NCI-H446 treated with DMSO at 0.1 percent for 48 hours (cell line): Measurements from ENCODE around the gene CHCHD4.
"Not testable (repeated sequence)": the region's sequence is repeated elsewhere in the genome, so short reads cannot be mapped to it uniquely, and the experiment has no call there.

Source experiments
- DNase-seq: peaks from one replicate; lab custom pipeline; 2025; lab: John Stamatoyannopoulos, UW

The CHCHD4 gene

GRCh38 chr3:14134291-14134690, 9.6 kb upstream of the CHCHD4 start:
- no peak for DNase-seq

- no peak for DNase-seq
Observed at GRCh38 chr3:14133876-14134275, 9.2 kb upstream of the CHCHD4 start.

DNA sequence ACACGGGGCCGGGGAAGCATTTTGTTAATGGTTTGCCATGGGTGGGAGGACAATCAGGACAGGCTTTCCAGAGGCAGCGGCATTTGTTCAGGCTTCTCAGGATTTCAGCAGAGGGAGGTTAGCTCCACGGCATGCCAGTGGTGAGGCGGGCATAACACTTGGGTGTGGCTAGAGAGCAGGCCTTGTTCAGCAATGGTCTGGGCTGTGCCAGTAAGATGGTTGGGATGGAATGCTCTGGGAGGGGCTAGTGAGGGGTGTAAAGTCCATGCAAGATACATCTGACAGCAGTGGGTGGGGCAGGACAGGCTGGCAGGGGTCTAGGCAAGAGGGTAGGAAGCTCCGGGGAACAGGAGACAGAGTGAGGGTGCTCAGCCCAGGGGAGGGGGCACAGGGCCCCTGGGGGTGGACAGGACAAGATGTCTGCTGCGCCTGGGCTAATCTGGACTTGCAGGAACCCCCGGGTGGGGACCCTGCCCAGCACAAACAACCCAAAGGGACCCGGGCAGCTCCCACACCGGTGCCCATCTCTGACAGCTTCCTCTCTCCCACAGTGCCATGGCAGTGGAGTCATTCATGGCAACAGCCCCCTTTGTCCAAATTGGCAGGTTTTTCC, 8.6 kb upstream of the CHCHD4 start:
- no peak for DNase-seq

- no peak for DNase-seq
Observed at GRCh38 chr3:14132689-14133088, 8.0 kb upstream of the CHCHD4 start.

GRCh38 chr3:14132120-14132519, 7.5 kb upstream of the CHCHD4 start:
- DNase-seq: no peak

DNA sequence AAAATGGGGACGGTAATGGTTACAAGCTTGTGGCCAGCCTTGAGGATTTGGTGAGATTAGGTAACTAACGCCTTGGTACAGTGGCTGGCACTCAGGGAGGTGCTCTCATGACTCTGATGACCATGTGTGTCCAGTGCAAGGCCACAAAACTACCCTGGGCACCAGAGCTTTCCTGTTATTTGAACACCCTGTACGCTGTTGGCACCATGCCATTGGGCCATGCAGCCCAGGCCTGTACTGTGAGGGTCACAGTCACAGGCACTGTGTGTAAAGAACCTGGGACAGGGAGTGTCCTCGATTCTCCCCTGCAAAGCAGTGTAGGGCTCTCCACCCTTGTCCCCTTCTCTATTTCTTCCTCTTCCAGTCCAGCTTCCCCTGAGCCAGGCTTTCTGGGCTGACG, 6.5 kb upstream of the CHCHD4 start:
- no peak for DNase-seq

DNA sequence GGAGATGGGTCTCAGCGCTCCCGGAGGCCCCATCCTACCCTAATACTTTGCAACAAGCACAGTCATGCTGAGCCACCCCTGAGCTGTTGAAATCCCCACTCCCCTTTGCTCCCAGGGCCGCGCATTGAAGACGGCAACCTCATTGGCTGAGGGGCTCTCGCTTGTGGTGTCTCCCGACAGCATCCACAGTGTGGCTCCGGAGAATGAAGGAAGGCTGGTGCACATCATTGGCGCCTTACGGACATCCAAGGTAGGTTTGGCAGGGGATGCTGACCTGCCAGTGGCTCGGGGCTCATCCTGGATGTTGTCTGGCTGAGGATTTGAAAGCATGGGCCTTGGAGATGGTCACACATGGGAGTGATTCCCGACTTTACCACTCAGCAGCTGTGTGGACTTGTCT, 6.0 kb upstream of the CHCHD4 start:
- no peak for DNase-seq

GRCh38 chr3:14130230-14130629, 5.6 kb upstream of the CHCHD4 start:
- no peak for DNase-seq

DNA sequence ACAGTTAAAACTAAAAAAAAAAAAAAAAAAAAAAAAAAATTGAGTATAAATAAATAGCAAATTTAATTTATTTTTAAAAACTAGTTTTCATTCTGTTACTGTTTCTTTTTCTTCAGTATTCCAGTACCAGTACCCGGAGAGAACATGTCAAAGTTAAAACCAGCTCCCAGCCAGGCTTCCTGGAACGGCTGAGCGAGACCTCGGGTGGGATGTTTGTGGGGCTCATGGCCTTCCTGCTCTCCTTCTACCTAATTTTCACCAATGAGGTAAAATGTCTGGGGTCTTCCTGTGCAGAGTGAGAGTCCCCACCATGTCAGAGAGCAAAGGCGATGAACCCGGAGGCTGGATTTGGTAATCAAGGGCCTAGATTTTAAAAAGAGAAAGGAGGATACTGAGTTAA, 4.6 kb upstream of the CHCHD4 start:
- DNase-seq: no peak

DNA sequence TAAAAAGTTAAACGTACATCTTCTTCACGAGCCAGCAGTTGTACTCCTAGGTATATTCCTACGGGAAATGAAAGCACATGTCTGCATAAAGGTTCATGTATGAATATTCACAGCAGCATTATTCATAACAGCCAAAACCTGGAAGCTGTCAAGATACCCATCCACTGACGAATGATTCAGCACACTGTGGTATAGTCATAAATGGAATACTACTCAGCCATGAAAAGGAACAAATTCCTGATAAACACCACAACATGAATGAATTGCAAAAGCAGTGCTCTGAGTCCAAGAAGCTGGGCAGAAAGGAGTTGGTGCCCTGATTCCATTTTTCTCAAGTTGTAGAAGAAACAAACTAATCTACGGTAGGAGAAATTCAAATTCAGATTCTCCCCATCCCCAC, 4.1 kb upstream of the CHCHD4 start:
- no peak for DNase-seq

- DNase-seq: no peak
Observed at GRCh38 chr3:14127516-14128161, 3.0 kb upstream of the CHCHD4 start.

DNA sequence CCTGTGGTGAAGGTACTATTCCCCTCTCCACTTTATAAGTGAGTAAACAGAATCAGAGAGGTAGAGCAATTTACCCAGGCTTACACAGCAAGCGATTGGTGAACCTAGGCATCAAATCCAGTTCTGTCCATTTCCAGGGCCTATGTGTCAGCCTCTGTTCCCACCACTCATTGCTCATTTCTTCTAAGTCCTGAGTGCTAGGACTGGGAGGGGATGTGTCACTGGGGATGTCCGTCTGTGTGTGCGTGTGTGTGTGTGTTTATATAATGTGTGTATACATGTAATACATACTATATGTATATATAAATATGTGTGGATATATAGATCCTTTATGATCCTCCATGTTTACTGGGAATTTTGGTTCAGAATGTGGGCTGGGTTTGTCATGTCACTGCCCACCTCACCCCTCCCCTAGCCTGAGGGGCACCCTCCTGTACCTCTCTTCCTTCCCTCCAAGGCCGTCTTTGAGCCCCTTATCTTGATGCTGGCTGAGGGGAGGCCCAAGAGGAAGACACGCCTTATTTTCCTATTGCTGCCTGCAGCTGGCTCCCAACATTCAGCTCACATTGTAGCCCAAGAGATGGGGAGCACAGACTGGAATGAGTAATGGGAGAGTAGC, 2.3 kb upstream of the CHCHD4 start:
- no peak for DNase-seq

- no peak for DNase-seq
Observed at GRCh38 chr3:14126017-14126886, 1.6 kb upstream of the CHCHD4 start.

DNA sequence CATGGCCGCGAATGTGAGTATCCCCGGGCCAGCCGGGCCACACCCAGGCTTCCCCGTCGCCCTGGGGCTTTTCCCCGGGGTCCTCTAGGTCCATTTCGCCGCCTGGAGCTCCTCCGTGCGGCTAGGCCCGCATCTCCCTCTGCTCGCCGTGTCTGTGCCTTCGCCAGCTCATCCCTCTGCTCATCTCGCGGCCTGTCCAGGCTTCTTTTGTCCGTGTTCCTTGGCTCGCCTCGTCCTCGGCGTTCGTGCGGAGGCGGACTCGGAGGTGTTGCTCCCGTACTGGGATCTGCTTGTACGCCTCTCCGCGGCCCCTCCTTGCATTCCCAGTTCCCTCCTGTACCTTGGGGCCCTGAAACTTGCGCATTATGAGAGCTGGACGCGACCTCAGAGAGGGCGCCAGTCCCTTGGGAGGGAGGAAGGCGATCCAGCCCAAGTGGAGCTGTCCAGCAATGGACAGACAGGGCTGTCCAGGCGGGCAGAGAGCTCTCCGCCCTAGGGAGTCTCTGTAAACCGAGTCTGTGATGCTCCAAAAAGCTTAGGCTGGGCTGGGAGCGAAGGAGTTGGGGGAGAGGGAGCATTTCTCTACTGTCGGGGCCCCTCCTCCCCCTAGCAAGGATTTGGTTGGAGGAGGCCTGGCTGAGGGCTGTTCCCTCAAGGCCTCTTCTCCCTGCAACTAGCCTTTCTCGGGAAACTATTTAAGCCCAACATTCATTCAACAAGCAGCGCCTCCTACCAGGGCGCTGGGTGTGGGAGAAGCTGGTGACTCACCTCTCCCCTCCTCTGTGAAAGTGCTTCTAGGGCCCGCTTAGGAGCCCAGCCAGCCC, 735 bp upstream of the CHCHD4 start:
- no peak for DNase-seq

DNA sequence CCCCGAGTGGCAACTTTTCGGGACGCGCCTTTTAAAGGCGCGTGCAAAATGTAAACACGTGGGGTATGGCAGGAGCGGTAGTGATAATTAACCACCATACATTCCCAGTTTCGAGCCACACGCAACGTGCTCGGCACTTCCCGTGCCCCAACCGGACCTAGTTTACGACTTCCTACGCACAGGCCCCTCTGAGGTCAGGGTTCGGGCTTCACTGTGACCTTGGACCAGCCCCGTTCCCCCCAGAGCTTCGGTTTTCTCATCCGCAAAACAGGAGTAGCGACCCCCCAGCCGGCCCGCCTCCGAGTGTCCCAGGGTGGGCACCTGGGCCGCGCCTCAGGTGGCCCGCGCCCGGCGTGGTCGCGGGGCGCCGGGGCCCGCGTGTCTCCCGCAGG, 451 bp downstream of the CHCHD4 start:
- DNase-seq: peak; percentile 24

DNA sequence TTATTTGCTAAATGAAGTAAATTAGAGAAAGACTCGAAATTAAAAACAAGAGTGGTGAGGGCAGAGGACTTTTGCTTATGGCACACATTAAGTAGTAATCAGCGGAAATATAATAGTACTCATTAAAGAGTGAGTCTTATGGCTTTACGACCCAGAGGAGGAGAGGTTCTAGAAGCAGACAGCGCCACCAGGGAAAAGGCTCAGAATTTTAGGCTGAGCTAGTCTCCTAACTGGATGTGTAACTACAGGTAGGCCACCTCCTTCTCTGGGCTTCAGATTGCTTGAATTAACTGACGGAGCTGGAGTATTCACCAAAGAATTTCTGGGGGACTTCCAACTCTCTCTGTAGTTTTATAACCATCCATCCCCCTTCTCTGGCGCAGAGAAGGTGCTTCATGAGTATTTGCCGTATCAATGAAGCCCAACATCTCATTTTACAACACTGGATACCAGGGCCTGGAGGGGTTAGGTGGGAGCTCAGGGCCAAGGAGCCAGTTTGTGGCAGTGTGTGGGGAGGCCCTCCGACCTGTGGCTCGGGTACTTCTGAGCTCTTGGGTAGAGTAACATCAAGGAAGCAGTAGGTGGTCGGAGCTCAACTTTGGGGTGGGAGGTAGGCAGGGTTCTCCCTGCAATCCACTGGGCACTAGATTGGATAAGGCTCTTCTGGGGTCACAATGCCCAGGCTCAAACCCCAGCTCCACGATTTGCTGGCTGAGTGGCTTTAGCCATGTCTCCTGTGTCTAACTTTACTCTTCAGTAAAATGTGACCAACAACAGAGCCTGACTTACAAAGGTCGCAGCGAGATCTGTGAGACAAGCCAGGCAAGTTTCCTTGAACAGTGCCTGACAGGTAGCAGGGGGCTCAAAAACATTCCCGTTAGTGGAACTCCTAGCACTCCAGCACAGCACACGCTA, 1.1 kb downstream of the CHCHD4 start:
- no peak for DNase-seq

GRCh38 chr3:14122301-14122700, 2.4 kb downstream of the CHCHD4 start:
- no peak for DNase-seq

DNA sequence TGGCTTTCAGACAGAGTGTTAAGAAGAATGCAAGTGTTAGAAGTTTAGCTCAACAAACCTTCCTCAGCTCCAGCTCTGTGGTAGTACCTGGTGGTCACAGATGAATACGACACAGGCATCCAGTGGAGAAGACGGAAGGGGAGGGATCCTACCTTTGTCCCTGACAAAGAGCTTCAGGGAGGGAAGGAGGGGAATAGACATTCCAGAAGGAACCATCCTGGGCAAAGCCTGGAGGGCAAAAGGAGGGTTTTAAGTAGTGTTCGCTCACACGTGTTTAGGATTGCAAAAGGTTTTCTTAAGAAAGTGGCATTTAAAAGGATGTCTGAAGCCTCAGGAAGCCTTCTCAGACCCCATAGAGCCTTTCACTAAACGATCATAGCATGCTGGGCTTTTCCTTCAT, 2.8 kb downstream of the CHCHD4 start:
- DNase-seq: no peak

DNA sequence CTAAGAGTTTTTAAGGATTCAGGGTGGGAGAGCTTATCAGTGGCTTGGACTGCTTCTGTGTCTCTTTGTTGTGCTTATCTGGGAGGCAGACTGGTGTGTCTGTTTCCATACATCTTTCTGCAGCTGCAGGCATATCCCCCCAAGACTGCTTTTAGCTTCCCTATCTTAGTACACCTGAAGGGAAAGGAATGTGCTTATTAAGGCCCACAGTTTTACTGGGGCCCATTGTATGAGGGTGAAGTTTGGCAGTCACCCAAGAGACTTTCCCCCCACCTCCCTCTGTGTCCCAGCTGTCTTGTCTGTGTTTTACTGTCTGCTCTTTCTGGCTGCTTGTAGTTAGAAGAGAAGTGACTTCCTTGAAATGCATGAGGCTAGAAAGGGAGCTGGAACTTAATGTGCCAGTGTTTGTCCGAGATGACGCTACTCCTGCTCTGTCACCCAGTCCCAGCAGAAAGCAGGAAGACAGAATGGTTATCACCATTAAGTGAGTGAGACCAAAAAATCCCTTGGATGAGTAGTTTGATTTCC, 3.7 kb downstream of the CHCHD4 start:
- not testable (repeated sequence) for DNase-seq

- DNase-seq: no peak
Observed at GRCh38 chr3:14120111-14120920, 4.4 kb downstream of the CHCHD4 start.
